ENCODE measurements around the gene MAGI2.

MAGI2 gene

DNA sequence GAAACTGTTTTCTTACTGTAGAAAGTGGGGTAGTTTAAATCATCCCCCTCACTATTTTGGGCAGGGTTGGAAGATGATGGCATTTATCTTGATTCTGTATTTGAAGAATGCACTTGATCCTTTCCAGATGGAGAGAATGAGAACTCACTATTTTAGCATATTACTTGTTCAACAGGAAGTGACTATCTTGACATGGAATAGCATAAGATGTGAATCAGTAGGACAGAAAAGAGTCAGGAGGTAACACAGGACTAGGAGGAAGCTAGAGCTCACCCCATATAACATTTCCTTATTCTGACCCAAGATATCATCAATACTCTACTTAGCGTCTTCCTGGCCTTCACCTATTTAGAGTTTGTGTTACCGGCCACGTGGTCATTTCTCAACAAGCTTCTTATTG is 1254.7 kb downstream of the MAGI2 start:
- DNase-seq: no peak

GRCh38 chr7:78197447-78197846 is 1256.0 kb downstream of the MAGI2 start:
- DNase-seq: no peak

DNA sequence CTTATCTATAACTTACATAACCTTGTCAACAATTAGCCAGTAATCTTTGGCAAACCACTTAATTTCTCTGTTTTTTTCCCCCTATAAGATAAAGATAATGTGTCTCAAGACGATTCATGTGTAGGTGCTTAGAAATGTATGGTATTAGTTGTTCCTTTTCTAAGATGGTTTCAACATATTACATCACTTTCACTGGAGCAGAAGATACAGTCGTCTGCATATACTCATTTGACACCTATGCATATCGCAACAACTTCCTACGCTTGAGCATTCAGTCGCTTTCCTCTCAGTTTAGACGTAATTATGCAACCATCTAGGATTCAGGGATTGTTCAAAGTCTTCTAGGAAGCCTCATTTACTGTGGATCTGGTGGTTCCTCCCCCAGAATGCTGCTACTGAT is 1258.2 kb downstream of the MAGI2 start:
- no peak for DNase-seq

- no peak for DNase-seq
These were observed 1258.9 kb downstream of the MAGI2 start for GRCh38 chr7:78194611-78195010.

GRCh38 chr7:78191475-78192079 is 1261.9 kb downstream of the MAGI2 start:
- no peak for DNase-seq

DNA sequence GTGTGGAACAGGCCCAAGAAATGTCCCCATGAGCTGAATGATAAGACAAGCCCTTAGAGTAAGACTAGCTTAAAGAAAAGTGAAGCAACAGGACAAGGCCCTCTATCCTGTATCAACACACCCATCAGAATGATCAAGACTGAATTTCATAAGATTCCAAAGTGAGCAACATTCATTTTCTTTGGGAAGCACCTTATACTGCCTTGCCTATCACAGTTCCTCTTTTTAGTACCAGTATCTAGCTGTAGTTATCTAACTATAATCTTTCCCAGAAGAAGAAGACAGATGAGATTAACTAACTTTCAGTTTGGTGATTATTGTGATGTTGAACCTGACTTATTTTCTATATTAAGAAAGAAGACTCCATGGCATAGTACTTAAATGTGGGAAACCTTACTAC is 1263.7 kb downstream of the MAGI2 start:
- no peak for DNase-seq

DNA sequence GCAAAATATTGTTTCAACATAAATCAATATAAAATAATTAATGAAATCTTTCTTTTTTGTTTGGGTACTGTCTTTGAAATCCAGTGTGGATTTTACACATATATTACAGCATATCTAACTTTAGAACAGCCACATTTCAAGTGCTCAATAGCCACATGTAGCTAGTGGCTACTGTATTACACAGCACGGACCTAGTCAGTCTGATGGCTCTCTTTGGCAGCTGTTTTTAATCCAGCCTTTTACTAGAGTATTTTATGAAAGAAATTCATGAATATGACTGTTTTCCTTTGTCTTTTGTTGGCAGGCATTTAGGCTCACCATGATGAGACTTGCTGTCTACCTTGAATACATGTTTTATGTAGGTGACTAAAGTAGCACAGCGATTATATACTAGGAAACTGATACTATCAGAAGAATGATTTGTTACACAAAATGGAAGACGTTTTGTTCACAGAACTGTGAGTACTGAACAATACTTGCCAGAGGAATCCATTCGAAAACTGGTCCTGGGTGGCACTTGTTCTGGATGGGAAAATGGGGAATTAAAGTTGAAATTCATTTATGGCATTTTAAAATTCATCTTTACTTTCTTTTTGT is 1268.2 kb downstream of the MAGI2 start:
- DNase-seq: no peak

DNA sequence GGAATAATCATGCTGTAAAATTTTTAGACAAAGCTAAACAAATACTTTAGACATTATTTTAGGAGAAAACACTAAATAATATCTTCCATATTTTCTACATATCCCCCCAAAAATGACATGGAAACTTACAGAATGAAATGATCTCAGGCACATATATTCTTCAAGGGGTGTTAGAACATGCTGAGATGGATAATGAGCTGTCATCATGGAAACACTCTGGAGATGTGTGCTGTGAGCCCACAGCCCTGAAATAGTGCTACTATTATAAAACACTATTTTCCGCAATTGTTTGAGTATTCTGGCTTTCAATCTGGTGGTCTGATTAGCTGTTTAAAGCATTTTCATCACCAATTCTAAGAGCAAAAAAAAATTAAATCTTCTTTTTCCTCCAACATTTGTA is 1269.2 kb downstream of the MAGI2 start:
- no peak for DNase-seq

DNA sequence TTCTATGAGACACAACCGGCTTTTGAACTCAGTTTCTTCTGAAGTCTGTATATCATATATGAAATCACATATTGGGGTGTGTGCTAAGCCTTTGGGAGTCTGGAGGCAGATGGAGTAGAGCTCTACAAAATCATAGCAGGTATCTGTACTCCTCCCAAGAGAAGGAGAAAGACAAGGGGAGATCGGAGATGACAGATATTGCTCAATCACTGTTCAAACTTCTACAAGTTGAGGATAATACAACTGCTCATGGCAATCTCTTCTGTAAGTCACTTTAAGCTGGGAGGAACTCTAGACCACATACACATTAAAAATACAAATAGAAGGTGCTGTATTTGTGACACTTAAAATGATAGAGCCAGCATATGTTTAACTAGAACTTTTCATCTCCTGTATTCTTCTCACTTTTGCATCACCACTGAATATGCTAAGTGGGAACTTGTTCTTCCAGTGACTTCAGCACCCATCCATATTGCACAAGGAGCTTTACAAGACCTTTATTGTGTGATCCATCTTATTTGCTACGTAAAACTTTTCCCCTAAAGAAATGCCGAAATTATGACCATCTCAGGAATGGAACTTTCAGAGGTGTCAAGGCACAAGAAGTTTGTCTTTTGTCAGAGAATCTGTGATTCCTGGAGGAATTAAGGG is 1273.5 kb downstream of the MAGI2 start:
- no peak for DNase-seq

- DNase-seq: no peak
These were observed 1274.3 kb downstream of the MAGI2 start for GRCh38 chr7:78179211-78179610.

GRCh38 chr7:78178319-78178718 is 1275.1 kb downstream of the MAGI2 start:
- DNase-seq: no peak

DNA sequence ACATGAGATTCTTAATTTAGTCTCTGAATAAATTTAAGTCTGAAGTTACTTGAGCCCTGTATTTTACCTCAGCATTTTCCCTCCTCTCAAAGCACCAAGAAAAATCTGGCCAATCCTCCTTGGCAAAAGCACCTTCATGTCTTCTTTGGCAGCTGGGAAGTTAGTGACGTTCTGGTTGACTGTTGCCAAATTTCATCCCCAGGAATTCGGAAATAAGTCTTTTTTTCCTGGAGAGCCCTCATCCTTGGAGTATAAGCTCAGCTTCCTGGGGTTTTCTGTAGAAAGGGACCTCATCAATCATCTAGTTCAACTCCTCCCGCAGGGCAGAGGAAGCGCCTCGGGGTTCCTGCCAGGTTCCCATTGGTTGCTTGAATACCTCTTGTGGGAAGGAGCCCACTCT is 1277.3 kb downstream of the MAGI2 start:
- DNase-seq: peak; percentile 7

DNA sequence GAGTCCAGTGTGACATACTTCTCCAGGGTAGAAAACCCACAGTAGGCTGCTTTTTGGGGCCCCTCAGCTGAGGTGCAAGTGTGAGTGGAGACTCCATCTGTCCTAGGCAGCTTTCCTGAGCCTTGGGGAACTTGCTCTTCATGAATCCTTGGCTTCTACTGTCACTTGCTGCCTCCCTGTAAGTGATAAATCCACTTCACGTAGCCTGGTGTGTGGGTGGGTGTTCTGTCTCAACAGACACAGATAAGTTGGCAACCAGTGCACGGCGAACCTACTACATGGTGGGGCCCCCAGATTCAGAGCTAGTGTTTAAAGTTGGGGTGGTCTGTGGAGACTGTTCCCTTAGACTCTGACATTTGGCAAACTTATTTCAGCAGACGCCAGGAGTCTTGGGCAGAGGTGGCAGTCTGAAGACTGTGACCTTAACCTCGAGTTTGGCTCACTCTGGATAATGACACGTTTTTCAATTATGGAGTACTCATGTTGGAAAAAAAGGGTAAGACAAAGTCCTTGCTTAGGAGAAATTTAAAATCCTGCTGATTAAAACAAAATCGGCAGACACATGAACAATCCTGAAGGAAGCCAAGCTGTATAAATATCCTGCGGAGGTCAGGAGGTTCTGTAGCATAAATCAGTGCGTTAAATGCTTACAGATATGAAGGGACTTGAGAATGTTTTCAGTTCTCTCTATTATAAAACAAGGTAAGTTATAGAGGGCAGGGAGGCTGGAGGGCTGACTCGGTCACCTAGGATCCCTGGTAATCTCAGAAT is 1278.0 kb downstream of the MAGI2 start:
- DNase-seq: no peak

- no peak for DNase-seq
These were observed 1279.8 kb downstream of the MAGI2 start for GRCh38 chr7:78173666-78174065.

DNA sequence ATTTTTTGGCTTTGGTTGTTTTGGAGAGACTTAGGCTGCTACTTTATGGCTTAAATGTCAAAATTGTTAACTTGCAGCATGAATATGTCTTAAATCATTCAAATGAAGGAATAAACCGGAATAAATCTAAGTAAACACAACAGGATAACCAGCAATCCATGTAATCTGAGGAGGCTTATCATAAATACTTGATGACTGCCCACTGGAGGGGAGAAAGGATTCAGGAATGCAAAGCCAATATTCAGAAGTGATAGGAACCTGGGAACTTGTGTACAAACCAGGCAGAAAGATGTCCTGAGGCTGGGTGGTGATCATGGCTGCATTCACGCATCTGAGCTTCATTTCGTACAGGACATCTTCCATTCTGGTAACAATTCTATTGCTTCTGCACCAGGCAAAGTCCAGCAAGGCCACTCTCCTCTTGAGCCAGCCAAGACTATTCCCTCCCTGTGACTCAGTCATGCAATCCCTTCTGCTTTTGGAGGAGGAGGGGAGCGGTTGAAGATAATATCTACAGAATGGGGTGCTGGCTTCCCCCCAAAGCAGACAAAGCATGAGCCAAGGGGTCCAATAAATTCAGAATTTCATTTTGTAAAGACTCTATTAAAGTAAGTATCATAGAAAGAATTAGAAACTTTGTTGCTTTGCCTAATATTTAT is 1280.4 kb downstream of the MAGI2 start:
- no peak for DNase-seq

DNA sequence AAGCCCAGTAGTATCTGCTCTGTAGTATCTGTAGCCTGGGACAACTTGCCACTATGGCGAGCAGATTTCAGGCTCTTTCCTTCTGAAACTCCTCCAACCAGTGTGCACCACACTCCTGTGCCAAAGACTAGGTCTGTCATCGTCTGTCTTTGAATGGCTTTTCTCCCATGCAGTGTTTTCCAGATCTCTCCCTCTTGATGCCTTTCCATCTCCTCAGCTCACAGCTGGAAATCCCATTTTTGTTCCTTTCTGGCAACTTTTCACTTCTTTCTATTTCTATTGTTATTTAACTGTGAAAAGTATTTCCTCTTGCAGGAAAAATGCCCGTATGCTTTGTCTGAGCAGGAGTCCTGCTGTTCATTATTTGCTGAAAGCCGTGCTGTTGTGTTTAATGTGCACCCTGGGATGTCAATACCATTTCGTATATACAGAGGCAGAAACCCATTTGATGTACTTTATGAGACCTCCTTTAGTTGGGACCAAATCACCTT is 1281.2 kb downstream of the MAGI2 start:
- peak; percentile 3 for DNase-seq

DNA sequence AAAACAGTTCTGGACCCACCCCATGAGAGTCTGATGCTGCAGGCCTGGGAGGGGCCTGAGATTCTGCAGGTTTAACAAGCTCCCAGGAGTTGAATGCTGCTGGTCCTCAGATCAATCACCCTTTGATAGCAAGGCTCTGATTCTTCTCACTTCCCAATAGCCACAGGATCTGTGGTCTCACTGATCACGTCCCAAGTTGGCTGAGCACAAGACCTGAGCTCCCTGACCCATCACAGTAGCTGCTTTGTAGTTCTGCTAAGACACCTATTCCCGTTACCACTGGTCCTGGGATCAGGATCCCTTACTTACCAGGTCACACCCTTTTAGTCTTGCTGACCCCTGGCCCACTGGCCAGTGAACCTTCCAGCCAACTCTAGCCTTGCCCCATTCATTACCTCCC is 1282.1 kb downstream of the MAGI2 start:
- DNase-seq: no peak

GRCh38 chr7:78170815-78171214 is 1282.7 kb downstream of the MAGI2 start:
- no peak for DNase-seq

DNA sequence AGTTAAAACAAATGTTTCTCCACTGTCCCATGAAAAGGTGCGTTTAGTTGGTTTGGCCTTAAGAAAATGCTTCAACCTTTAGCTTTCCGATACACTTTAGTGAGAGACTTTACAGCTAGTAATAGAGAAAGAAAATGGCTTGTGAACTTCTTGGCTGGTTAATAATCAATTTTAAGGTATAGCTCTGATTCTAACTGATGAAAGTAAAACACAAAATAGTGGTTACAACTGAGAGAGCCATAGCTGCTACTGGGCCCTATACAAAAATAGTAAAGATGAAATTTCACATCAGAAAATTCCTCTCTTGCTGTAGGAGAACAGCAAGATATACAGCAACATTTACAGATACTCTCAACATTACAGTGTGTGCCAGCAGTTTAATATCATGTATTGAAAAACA is 1283.5 kb downstream of the MAGI2 start:
- no peak for DNase-seq

DNA sequence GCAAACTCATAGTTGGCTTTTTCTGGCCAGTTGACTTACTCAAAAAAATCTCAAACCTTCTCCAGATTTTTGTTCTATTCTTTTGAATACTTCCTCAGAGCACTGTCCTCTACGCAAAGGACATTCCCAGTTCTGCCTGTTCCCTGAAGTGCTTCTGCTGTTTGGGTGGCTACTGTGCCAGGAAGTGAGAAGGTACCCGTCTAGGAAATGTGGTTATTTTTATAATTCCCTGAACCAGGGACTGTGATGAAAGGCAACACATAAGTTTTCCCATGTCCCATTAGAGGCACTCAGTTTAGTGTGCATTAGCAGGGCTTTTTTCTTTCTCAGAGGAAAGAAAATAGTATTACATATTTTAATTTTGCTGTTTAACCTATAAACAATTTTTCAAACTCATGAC is 1284.6 kb downstream of the MAGI2 start:
- no peak for DNase-seq

- peak; percentile 61 for DNase-seq
These were observed 1285.6 kb downstream of the MAGI2 start for GRCh38 chr7:78167860-78168259.

DNA sequence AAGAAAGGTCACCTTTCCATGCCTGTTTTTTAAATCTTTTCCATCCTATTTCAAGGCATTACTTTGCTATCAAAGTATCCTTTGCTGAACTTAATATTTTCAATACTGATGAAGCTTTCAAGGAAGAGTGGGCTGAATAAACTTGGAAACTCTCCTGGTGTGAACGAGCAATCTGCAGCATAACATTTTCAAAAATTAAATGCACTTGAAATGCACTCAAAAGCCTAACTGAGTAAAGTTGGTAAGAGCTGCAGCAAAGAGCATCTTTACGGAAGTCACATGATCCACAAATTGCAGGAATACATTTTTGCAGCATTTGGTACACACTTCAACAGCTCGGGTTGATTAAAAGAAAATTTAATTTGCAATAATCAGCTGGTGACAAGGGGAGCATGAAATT is 1287.6 kb downstream of the MAGI2 start:
- DNase-seq: no peak

DNA sequence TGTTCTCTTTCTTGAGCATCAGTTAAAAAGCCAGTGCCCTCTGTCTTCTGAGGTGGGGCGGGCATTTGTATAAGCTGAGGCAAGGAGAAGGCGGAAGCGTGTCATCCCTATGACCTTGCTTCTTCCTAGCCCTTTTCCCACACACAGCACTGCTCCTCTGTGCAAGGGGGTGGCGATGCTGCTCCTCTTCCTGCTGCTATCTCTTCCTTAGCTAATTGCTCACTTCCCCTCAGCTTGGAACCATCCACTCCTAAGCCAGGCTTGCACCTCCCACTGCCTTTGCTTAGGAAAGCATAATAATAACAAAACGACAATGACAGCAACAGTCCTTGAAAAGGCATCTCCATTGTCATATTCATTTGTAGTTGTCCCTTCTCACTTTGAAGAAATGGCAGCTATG is 1288.0 kb downstream of the MAGI2 start:
- no peak for DNase-seq

Data from eye (tissue), 1 donor.